ENCODE results near the gene CPT1B.

- TF ChIP-seq POLR2A (IDR thresholded peaks at IDR 0.05) (no peak), CTCF (IDR thresholded peaks at IDR 0.05) (no peak)
Measured at GRCh38 chr22:50537765-50538164, 40.5 kb downstream of the CPT1B start.

Measured in lower leg skin (tissue), 3 donors.